Naive thymus-derived CD4-positive, alpha-beta T cell (primary cell): Measurements from ENCODE around the gene RFXANK. TPM values are rescaled to one million over a fixed set of nuclear protein-coding genes. Genes with fewer than 3 reads are reported as not detected.

Experiments used
- ATAC-seq: fragments of 150-1000 bp; cut with Tn5 transposase; 2 replicates; pipeline ENCODE4 v1.10.0; 2021; ENCODE audit warnings: mild to moderate bottlenecking, moderate library complexity
- CTCF ChIA-PET: fragments of 350-600 bp; sonication (Branson Sonifier 250); formaldehyde crosslinking; loops from one replicate; lab custom pipeline; 2021; ENCODE audit warnings: antibody characterized with exemption; lab: Charles Lee
- POLR2A ChIA-PET: fragments of 350-600 bp; sonication (Branson Sonifier 250); formaldehyde crosslinking; loops from one replicate; lab custom pipeline; 2021; ENCODE audit warnings: antibody characterized with exemption, inconsistent platforms; lab: Charles Lee
- DNase-seq, 9 donors: peaks; one replicate each; pipeline versions ENCODE4 v3.0.0 to v3.0.0-alpha.2; 2020 to 2022; ENCODE audit warnings: mixed read lengths in 1 of 9
- H3K27ac ChIP-seq: one replicate; pipeline ENCODE4 v1.7.0; 2013; ENCODE audit warnings: mild to moderate bottlenecking, low read depth, low read length, moderate library complexity
- H3K27me3 ChIP-seq, 2 donors: one replicate each; pipeline ENCODE4 v1.7.0; 2013; ENCODE audit warnings: low read length in 2 of 2, mild to moderate bottlenecking in 2 of 2, moderate library complexity in 2 of 2; ENCODE audit not compliant: control insufficient read depth in 2 of 2, insufficient read depth in 2 of 2
- H3K36me3 ChIP-seq, 3 experiments: 1 replicate in 2 of 3; 2 replicates in 1 of 3; pipeline ENCODE4 v1.7.0; 2013; ENCODE audit warnings: low read length in 3 of 3, mild to moderate bottlenecking in 3 of 3, moderate library complexity in 1 of 3; ENCODE audit not compliant: insufficient read depth in 3 of 3, control insufficient read depth in 2 of 3
- H3K4me1 ChIP-seq, 2 donors: one replicate each; pipeline ENCODE4 v1.7.0; 2013; ENCODE audit warnings: low read length in 2 of 2, mild to moderate bottlenecking in 2 of 2, moderate library complexity in 1 of 2; ENCODE audit not compliant: control insufficient read depth in 2 of 2, insufficient read depth in 2 of 2
- H3K4me3 ChIP-seq: 2 replicates; pipeline ENCODE4 v1.7.0; 2013; ENCODE audit warnings: mild to moderate bottlenecking, low read length
- H3K9me3 ChIP-seq, 3 experiments: 1 replicate in 2 of 3; 2 replicates in 1 of 3; pipeline ENCODE4 v1.7.0; 2013; ENCODE audit warnings: low read length in 3 of 3; ENCODE audit not compliant: control insufficient read depth in 2 of 3
- H3K27ac Mint-ChIP-seq, 9 donors: one replicate each; pipeline ENCODE4 v1.8.0; 2020 to 2022; ENCODE audit warnings: mixed read lengths in 9 of 9, mild to moderate bottlenecking in 8 of 9, moderate library complexity in 5 of 9, inconsistent platforms in 2 of 9
- H3K27me3 Mint-ChIP-seq, 5 donors: one replicate each; pipeline ENCODE4 v1.8.0; 2021 to 2022; ENCODE audit warnings: mixed read lengths in 5 of 5, mild to moderate bottlenecking in 1 of 5
- H3K36me3 Mint-ChIP-seq, 5 donors: one replicate each; pipeline ENCODE4 v1.8.0; 2020 to 2022; ENCODE audit warnings: mixed read lengths in 5 of 5, mild to moderate bottlenecking in 3 of 5, inconsistent platforms in 1 of 5
- H3K4me1 Mint-ChIP-seq, 7 donors: one replicate each; pipeline ENCODE4 v1.8.0; 2020 to 2022; ENCODE audit warnings: mixed read lengths in 7 of 7, mild to moderate bottlenecking in 3 of 7, inconsistent platforms in 1 of 7
- H3K4me3 Mint-ChIP-seq, 10 donors: one replicate each; pipeline ENCODE4 v1.8.0; 2020 to 2022; ENCODE audit warnings: mild to moderate bottlenecking in 10 of 10, mixed read lengths in 10 of 10, moderate library complexity in 6 of 10, inconsistent platforms in 2 of 10
- H3K9me3 Mint-ChIP-seq, 11 donors: one replicate each; pipeline ENCODE4 v1.8.0; 2020 to 2022; ENCODE audit warnings: mixed read lengths in 11 of 11, mild to moderate bottlenecking in 4 of 11, inconsistent platforms in 1 of 11, moderate library complexity in 1 of 11
- intact Hi-C, 2 donors: fragments of 100-400 bp; cut with micrococcal nuclease; formaldehyde crosslinking; loops; one replicate each; pipeline ENCODE4 v1.15.1; 2023
- polyA plus RNA-seq, 2 donors: library from polyadenylated mRNA; unstranded; fragments of 300-500 nt; fragmentation: Illumina TruSeq; gene quantifications; one replicate each; pipeline ENCODE4 v1.2.3, GENCODE V29; 2021
- total RNA-seq, 6 experiments: library from RNA in 5 of 6; stranded (reverse) in 5 of 6; gene quantifications; 1 replicate in 5 of 6; 2 replicates in 1 of 6; pipeline ENCODE4 v1.2.3 and lab custom pipeline; 2021 to 2026

RFXANK gene
- total and polyA plus RNA-seq, 7 experiments from 2014 or later = 60.8 to 114 (median 76.9) TPM

GRCh38 chr19:19240476-19240875 is 48.4 kb downstream of the RFXANK start:
- Mint-ChIP-seq H3K27me3 (peaks cover 5 to 38% (median 22%) of the 10 kb centered on the region in 5 donors), H3K4me3 (no peak overlapping the region), H3K36me3 (peaks cover 0 to 6% (median 5%) of the 10 kb centered on the region in 5 donors), H3K4me1 (peaks cover 0 to 2% (median 0%) of the 10 kb centered on the region in 7 donors), H3K9me3 (peaks cover 0 to 13% (median 8%) of the 10 kb centered on the region in 11 donors), H3K27ac (no peak overlapping the region)
- DNase-seq (no peak), ATAC-seq (no peak)
- no peaks in the 10 kb centered on the region for H3K27me3 ChIP-seq
- CTCF ChIA-PET = no interaction called here
- no peak overlapping the region for H3K4me3 ChIP-seq
- intact Hi-C loops = no loop called here
- H3K36me3 ChIP-seq = no peaks in the 10 kb centered on the region
- POLR2A ChIA-PET = interaction anchor here (0.7 kb wide), 1 partner anchor 48 kb away, joined by 3 read pairs; no protein-coding TSS in a partner anchor
- no peaks in the 10 kb centered on the region for H3K4me1 ChIP-seq
- peaks cover 0 to 7% (median 0%) of the 10 kb centered on the region in 3 experiments for H3K9me3 ChIP-seq
- H3K27ac ChIP-seq = no peak overlapping the region

- peaks cover 27 to 42% (median 33%) of the 10 kb centered on the region in 5 donors for H3K27me3 Mint-ChIP-seq
- peaks cover 0 to 4% (median 0%) of the 10 kb centered on the region in 5 donors for H3K36me3 Mint-ChIP-seq
- ATAC-seq (no peak), DNase-seq (no peak)
- Histone ChIP-seq H3K36me3 (no peaks in the 10 kb centered on the region), H3K9me3 (no peaks in the 10 kb centered on the region), H3K27ac (no peak overlapping the region), H3K4me1 (no peaks in the 10 kb centered on the region), H3K27me3 (no peaks in the 10 kb centered on the region), H3K4me3 (no peak overlapping the region)
- no peak overlapping the region for H3K27ac Mint-ChIP-seq
- ChIA-PET CTCF (no interaction called here), POLR2A (no interaction called here)
- intact Hi-C loops = no loop called here
- no peak overlapping the region for H3K4me3 Mint-ChIP-seq
- H3K9me3 Mint-ChIP-seq = peaks cover 0 to 4% (median 0%) of the 10 kb centered on the region in 11 donors
- no peaks in the 10 kb centered on the region for H3K4me1 Mint-ChIP-seq
Measured at GRCh38 chr19:19250196-19250801, 58.2 kb downstream of the RFXANK start.

Other genes with a start within 250 kb of the RFXANK start
- 100 to 1,000 TPM; 116 to 145 (median 129) TPM for gene SUGP2, start 158.7 kb upstream of the RFXANK start, total RNA-seq
- gene SUGP2, start 158.7 kb upstream of the RFXANK start, polyA plus RNA-seq = 10 to 100 TPM in 1 of 2 donors, 1 to 10 TPM in 1; 9.3 to 15.0 TPM
- gene ARMC6, start 158.7 kb upstream of the RFXANK start, total RNA-seq = 10 to 100 TPM; 14.0 to 32.6 (median 15.0) TPM
- gene ARMC6, start 158.7 kb upstream of the RFXANK start, polyA plus RNA-seq = 10 to 100 TPM; 33.1 to 41.9 TPM
- 10 to 100 TPM; 19.0 to 36.1 (median 21.6) TPM for gene SLC25A42, start 128.3 kb upstream of the RFXANK start, total RNA-seq
- 10 to 100 TPM in 1 of 2 donors, 1 to 10 TPM in 1; 8.2 to 19.6 TPM for gene SLC25A42, start 128.3 kb upstream of the RFXANK start, polyA plus RNA-seq
- gene TMEM161A, start 53.8 kb upstream of the RFXANK start, total RNA-seq = 10 to 100 TPM; 15.8 to 32.7 (median 23.5) TPM
- 10 to 100 TPM; 17.2 to 29.5 TPM for gene TMEM161A, start 53.8 kb upstream of the RFXANK start, polyA plus RNA-seq
- 1 to 10 TPM; 3.0 to 6.4 (median 4.9) TPM for gene MEF2B, start 22.0 kb upstream of the RFXANK start, total RNA-seq
- gene MEF2B, start 22.0 kb upstream of the RFXANK start, polyA plus RNA-seq = under 1 TPM in 1 of 2 donors, not detected in 1; 0.27 TPM
- gene BORCS8, start 106 bp upstream of the RFXANK start, total RNA-seq = 10 to 100 TPM; 22.6 to 48.2 (median 42.7) TPM
- 10 to 100 TPM; 21.9 to 23.0 TPM for gene BORCS8, start 106 bp upstream of the RFXANK start, polyA plus RNA-seq
- gene NR2C2AP, start 11.2 kb downstream of the RFXANK start, total RNA-seq = 10 to 100 TPM; 13.8 to 33.4 (median 28.7) TPM
- 10 to 100 TPM; 25.7 to 37.7 TPM for gene NR2C2AP, start 11.2 kb downstream of the RFXANK start, polyA plus RNA-seq
- under 1 TPM in 2 of 5 experiments, not detected in 3; 0.05 to 0.08 TPM for gene NCAN, start 19.7 kb downstream of the RFXANK start, total RNA-seq
- not detected for gene NCAN, start 19.7 kb downstream of the RFXANK start, polyA plus RNA-seq
- gene TM6SF2, start 81.0 kb downstream of the RFXANK start, total RNA-seq = under 1 TPM in 1 of 5 experiments, not detected in 4; 0.81 TPM
- not detected for gene TM6SF2, start 81.0 kb downstream of the RFXANK start, polyA plus RNA-seq
- gene SUGP1, start 128.3 kb downstream of the RFXANK start, total RNA-seq = 10 to 100 TPM; 59.7 to 96.6 (median 77.5) TPM
- 10 to 100 TPM; 36.0 to 40.8 TPM for gene SUGP1, start 128.3 kb downstream of the RFXANK start, polyA plus RNA-seq
- 100 to 1,000 TPM in 4 of 5 experiments, 10 to 100 TPM in 1; 93.7 to 170 (median 136) TPM for gene MAU2, start 128.6 kb downstream of the RFXANK start, total RNA-seq
- 10 to 100 TPM; 16.5 to 29.3 TPM for gene MAU2, start 128.6 kb downstream of the RFXANK start, polyA plus RNA-seq
- 100 to 1,000 TPM in 4 of 5 experiments, 10 to 100 TPM in 1; 97.9 to 123 (median 116) TPM for gene GATAD2A, start 213.4 kb downstream of the RFXANK start, total RNA-seq
- gene GATAD2A, start 213.4 kb downstream of the RFXANK start, polyA plus RNA-seq = 10 to 100 TPM; 11.3 to 25.7 TPM